ENCODE results near the gene IL13RA1.

DNA sequence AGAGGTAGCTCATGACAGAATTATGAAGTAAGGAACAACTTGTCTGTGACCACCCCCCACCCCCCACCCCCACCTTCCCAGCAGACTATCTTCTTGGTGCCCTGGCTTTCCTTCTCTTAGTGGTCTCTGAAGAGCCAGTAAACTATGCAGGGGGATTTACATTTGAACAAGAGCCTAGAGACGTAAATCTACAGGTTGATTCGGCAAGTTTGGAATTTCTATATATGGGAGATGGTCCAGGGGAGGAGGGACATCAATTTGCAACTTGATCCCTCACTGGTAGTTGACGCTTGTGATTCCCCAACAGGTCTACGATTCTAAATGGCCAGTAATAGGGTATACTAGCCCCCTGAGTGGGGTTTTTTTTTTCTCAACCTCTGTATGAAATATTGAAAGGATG, 36.7 kb downstream of the IL13RA1 start:
- TF ChIP-seq, protein P1, sequence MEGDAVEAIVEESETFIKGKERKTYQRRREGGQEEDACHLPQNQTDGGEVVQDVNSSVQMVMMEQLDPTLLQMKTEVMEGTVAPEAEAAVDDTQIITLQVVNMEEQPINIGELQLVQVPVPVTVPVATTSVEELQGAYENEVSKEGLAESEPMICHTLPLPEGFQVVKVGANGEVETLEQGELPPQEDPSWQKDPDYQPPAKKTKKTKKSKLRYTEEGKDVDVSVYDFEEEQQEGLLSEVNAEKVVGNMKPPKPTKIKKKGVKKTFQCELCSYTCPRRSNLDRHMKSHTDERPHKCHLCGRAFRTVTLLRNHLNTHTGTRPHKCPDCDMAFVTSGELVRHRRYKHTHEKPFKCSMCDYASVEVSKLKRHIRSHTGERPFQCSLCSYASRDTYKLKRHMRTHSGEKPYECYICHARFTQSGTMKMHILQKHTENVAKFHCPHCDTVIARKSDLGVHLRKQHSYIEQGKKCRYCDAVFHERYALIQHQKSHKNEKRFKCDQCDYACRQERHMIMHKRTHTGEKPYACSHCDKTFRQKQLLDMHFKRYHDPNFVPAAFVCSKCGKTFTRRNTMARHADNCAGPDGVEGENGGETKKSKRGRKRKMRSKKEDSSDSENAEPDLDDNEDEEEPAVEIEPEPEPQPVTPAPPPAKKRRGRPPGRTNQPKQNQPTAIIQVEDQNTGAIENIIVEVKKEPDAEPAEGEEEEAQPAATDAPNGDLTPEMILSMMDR (conservative IDR thresholded peaks at IDR 0.05 in 1 of 2, IDR thresholded peaks at IDR 0.05 in 1 of 2; ENCODE audit: extremely low read depth in 1 of 2, insufficient read depth in 1 of 2, low read depth in 1 of 2, low read length in 2 of 2) = no peak
- no peak for TF ChIP-seq EZH2 (IDR thresholded peaks at IDR 0.05; ENCODE audit: borderline replicate concordance, low read length)

All from mammary epithelial cell (primary cell).